ENCODE measurements around the gene RABGGTB. TPM values are rescaled to one million over a fixed set of nuclear protein-coding genes. Genes with fewer than 3 reads are reported as not detected.

Gene RABGGTB
- total RNA-seq: 60.8 TPM

GRCh38 chr1:75785983-75786853 lies at the start of gene RABGGTB:
Gene RABGGTB (plus strand): TSS chr1:75786256. CDS start chr1:75786272, 16 bp downstream.

GRCh38 chr1:75796376-75797272 lies 10.6 kb downstream of the RABGGTB start, which contains the start of gene MSH4:
Gene MSH4 (plus strand): TSS chr1:75796882. CDS start chr1:75796986, 104 bp downstream.

Small RNA genes within 50 kb of the gene (small RNA-seq; reads per million reads assigned to genes)
- gene SNORD45A (ENCODE audit: low replicate concordance) (not detected), gene SNORD45B (ENCODE audit: low replicate concordance) (not detected), gene SNORD45C (ENCODE audit: low replicate concordance) (not detected)

Other genes with a start within 250 kb of the RABGGTB start
- gene SLC44A5, start 175.1 kb upstream of the RABGGTB start, total RNA-seq: 8.4 TPM
- 66.5 TPM for gene ACADM, start 61.5 kb upstream of the RABGGTB start, total RNA-seq
- gene MSH4, start 10.6 kb downstream of the RABGGTB start, total RNA-seq: 0.47 TPM
- not detected for gene ASB17, start 146.1 kb downstream of the RABGGTB start, total RNA-seq

Data from metanephros (tissue), 2 donors.